Measurements from ENCODE around the gene LOXHD1.

- TF ChIP-seq ZNF560 (tag by site-specific recombination; IDR thresholded peaks at IDR 0.05; ENCODE audit: borderline replicate concordance) (no peak), REST (tag by site-specific recombination; IDR thresholded peaks at IDR 0.05) (no peak), CTCF (tag by site-specific recombination; IDR thresholded peaks at IDR 0.05) (no peak), RBAK (tag by site-specific recombination; IDR thresholded peaks at IDR 0.05) (no peak), PATZ1 (tag by site-specific recombination; IDR thresholded peaks at IDR 0.05) (no peak), ZNF121 (tag by site-specific recombination; IDR thresholded peaks at IDR 0.05) (no peak), ZNF658 (tag by site-specific recombination; IDR thresholded peaks at IDR 0.05) (no peak), ZNF645 (tag by site-specific recombination; IDR thresholded peaks at IDR 0.05) (no peak), ZNF473 (tag by site-specific recombination; IDR thresholded peaks at IDR 0.05) (no peak)
These were observed 222.0 kb downstream of the LOXHD1 start for GRCh38 chr18:46435031-46435430.

Data from HEK293 (cell line).